GM21717 (cell line): Measurements from ENCODE around the gene RMND5B.
"Not testable (repeated sequence)": the region's sequence is repeated elsewhere in the genome, so short reads cannot be mapped to it uniquely, and the experiment has no call there.

Experiments used
- ATAC-seq: cut with Tn5 transposase; IDR thresholded peaks from one replicate; pipeline ENCODE4 v1.9.1; 2021; ENCODE audit warnings: mild to moderate bottlenecking, moderate library complexity; ENCODE audit not compliant: unreplicated experiment

Gene RMND5B

DNA sequence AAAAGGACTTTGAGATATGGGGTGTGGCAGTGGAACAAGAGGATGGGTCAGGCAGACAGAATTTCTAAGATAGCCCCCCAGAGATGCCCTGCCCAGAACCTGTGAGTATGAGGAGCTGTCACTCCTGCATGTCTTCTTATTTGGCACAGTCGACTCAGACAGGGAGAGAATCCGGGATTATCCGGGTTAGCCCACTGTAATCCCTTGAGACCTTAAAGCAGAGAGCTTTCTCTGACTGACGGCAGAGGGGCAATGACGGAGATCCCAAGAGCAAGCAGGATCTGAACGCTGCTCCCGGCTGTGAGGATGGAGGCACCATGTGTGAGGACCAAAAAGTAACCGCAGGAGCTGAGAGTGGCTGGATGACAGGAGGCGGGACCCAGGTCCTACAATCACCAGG, 31.7 kb downstream of the RMND5B start:
- ATAC-seq = no peak

DNA sequence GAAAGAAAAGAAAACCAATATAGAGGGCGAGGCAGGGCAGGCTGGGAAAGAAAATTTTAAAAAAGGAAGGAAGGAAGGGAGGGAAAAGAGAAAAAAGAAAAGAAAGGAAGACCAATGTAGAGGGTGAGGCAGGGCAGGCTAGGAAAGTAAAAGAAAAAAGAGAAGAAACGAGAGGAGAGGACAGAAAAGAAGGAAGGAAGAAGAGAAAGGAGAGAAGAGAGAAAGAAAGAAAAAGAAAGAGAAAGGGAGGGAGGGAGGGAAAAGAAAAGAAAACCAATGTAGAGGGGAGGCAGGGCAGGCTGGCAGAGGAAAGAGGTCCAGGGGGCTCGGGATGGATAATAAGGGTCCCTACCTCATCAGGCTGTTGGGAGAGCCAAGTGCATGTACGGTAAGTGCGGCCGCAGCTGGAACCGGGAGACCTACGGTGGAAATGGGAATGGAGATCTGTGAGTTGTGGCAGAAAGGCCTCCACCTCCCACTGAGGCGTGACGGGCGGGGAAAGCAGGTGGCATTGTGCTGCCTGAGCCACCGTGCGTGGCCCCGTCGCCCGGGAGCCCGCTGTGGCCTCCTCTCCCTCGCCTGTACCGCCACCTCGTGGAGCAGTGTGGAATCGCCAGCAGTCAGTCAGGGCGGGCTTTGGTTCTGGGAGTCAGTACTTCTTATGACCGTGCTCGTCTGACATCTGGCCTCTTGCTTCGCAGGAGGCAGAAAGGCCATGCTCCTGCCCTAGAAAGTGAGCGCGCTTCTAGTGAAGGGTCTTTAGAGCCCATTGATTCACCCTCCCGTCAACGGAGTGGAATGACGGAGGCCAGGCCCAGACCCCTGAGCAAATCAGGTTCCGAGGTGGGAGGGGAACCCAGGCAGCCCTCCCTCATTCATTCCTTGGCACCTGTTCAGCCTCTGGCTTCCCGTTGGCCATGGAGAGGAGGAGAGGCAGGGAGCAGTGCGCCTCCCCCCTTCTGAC, 33.2 kb downstream of the RMND5B start:
- ATAC-seq = peak; percentile 91

DNA sequence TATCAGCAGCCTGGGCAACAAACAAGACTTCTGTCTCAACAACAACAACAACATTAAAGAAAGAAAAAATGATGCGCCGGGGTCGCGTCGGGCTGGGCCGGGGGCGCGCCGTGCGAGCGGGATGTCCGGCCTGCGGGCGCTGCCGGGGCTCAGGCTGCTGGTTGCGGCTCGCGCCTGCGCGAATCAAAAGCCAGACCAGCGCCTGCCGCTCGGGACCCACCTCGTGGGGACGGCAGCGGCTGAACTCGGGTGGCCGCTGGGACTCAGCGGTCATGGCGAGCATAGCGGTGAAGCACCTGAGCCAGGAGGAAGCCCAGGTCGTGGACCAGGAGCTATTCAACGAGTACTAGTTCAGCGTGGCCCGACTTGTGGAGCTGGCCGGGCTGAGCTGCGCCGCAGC, 34.8 kb downstream of the RMND5B start:
- ATAC-seq = no peak

DNA sequence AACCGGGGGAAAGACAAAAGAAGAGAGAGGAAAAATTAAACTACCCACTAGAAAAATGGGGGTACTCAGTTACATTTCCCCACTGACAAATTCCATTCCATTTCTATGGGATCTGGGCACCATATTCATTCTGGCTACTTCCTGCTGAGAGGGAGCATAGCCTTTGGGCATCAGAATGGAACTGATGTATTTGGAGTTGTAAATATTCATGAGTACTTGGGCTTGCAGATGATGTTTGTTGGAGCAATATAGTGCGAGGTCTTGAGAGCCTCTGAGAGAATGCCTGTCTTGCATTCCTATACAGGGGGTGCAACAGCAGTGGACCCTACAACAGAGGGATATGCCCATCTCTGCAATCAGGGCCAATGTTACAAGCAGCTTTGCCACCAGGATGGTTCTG, 39.6 kb downstream of the RMND5B start:
- ATAC-seq = no peak

DNA sequence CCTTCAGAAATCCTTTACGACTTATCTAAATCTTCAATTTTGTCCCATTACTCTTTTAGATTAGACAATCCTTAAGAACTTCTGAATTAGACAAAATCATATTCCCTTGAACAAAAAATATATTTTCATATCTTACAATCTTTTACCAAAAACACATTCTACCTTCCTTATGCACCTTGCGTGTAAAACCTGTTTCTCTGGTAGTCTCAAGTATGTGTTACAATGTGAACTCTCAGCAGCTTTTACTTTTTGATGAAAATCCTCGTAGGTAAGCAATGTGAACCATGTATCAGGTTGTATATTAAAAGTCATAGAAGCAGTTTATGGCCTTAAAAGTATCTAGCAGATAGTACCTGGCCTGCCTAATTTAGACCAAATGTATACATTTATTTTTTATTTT, 43.6 kb downstream of the RMND5B start:
- ATAC-seq = no peak

DNA sequence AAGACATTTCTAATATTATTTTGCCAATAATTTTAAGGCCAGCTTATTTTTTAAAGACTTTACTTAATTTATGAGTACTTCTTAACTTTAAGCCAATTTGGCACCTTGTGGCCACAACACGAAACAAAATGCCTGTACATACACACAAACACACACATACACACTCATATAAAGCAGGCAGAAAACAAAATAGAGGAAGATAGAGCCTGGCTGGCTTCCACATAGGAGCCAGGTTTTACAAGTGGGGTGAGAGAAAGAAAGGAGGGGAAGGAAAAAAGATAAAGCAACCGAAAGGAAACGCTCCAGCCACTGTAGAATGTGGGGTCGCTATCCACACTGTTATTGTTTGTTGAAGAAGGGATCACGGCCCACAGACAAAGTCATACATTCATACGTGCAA, 46.0 kb downstream of the RMND5B start:
- no peak for ATAC-seq

DNA sequence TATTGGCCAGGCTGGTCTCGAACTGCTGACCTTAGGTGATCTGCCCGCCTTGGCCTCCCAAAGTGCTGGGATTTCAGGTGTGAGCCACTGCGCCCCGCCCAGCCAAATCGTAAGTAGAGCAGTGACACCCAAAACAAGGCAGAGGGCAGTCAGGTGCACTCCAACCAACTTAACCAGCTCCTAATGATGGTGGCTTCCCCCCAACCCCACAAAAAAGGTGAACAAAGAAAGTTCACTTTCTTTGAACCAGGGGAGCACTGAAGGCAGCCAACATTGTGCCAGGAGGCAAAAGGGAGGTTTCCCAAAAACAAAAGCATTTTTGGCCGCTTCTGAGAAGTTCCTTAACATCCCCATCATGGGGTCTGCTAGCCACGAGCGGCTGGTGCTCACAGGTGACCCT, 46.8 kb downstream of the RMND5B start:
- ATAC-seq = no peak

DNA sequence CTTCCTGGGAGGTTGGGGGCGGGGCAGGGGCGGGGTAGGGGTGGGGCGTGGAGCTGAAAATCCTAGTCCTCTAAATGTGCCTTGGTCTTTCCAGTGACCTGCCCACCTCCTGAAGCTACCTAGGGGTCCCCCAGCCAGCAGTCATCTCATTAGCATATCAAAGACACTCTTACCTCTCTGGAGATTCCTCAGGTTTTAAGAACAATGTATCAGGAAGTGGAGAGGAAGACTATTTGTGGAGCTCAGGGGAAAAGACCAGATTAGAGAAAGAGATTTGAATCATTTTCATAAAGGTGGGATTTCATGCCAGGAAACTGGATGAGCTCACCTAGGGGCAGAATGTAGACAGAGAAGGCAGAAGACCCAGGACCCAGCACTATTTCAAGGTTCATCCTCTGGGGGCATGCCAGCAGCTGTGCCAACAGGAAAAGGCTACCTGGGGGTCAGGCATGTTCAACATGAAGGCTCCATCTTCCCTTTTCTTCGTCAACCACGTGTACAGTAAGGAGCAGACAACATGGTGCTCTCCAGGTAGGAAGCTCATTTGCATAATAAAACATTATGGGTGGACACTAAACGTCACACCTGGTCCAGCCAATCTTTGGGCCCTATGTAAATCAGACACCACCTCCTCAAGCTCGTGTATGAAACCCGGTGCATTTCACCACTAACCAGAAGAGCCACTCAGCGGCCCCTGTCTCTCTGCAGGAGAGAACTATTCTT, 49.5 kb downstream of the RMND5B start:
- ATAC-seq = no peak

DNA sequence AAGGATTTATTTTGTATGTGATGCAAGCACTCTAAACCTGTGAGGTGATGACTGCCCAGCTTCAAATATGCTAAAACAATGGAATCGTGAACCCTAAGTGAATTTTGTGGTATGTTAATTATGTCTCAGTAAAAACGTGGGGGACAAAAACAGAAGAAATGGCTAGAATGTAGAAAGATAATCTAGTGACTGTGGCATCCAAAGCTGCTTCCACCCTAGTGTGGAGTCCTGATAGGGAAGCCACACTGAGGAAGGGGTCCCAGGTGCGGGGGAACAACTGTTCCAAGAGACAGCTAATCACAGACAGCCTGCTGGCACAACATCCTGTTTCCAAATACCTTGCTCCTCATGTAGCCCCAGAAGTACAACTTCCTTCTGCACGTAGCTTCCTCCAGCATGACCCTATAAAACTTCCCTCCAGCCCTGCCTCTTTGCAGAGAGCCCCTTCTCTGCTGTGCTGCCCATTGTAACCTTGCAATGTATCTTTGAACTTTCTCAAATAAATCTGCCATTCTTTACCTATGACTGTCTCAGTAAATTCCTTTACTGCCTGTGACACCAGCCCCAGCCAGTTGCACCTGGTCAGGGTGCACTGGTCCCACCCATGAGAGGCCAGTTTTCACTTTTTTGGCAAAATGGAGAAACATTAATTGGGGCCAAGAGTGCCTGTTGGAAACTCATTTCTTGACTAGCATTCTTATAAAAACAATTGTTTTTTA, 51.5 kb downstream of the RMND5B start:
- no peak for ATAC-seq

DNA sequence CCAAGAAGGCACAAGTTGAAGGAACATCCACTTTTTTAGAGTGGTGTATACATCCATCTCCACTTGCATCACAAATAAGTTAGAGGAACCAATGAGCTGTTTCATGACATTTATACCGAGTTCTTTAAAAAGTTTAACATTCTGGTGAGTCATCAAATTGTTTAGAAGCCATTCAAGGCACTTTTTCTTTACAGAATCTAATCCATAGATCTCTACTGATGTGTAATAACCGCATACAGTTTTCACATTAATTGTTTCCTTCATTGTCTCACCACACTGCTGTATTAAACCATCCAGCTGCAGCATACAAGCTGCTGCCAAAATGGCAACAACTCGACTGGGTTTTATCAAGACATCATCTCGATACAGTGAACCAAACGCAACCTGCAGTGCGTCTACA, 55.6 kb downstream of the RMND5B start:
- no peak for ATAC-seq

DNA sequence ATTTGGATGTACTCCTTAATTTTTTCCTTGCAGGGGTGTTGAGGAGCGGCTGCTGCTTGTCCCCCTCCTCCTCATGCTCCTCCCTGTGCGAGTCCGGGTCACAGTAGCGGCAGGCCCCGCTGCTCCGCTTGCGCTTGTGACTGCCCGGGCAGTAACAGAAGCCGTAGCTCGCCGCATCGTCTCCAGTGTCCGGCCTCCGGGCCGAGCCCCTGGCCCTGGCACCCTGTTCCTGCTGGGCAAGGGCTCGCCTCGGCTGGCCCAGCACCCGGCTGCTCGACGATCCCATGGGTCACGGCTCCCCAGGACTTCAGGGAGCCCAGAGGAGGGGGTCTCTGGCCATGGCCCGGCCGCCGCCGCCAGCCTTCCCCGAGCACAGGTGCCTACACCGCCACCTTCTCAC, 56.2 kb downstream of the RMND5B start, which contains the start of gene GMCL2:
Gene GMCL2, minus strand, starts transcription at position 358 of the 400 bp plus-strand sequence. Its CDS starts 72 bp downstream, at position 286.
- no peak for ATAC-seq

DNA sequence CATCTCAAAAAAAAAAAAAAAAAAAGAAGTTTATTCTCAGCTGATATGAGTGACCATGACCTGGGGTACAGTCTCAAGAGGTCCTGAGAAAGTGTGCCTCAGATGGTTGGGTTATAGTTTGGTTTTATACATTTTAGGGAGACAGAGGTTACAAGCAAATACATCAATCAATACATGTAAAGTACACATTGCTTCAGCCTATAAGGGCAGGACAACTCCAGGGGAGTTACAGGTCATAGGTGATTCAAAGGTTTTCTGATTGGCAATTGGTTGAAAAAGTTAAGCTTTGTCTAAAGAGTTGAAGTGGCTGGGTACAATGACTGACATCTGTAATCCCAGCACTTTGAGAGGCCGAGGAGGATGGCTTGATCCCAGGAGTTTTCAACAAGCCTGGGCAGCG, 58.6 kb downstream of the RMND5B start:
- no peak for ATAC-seq

DNA sequence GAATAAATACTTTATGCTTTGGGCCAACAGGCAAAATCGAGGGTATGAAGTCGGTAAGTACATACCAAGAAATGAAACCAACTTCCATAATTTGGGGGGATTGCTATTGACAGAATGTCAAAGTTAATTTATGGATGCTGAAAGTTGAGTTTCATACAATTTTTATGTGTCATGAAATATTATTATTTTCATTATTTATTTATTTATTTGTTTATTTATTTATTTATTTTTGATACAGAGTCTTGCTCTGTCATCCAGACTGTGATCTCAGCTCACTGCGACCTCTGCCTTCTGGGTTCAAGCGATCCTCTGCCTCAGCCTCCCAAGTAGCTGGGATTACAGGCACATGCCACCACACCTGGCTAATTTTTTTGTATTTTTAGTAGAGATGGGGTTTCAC, 60.8 kb downstream of the RMND5B start:
- ATAC-seq = no peak

DNA sequence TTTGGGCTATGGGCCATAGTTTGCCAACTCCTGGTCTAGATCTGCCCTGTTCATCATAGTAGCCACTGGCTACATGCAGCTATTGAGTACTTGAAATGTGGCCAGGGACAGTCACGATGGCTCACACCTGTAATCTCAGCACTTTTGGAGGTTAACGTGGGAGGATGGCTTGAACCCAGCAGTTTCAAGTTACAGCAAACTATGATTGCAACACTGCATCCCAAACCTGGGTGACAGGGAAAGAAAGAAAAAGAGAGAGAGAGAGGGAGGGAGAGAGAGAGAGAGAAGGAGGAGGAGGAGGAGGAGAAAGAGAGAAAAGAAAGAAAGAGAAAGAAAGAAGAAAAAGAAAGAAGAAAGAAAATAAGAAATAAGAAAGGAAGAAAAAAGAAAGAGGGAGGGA, 61.4 kb downstream of the RMND5B start:
- no peak for ATAC-seq

DNA sequence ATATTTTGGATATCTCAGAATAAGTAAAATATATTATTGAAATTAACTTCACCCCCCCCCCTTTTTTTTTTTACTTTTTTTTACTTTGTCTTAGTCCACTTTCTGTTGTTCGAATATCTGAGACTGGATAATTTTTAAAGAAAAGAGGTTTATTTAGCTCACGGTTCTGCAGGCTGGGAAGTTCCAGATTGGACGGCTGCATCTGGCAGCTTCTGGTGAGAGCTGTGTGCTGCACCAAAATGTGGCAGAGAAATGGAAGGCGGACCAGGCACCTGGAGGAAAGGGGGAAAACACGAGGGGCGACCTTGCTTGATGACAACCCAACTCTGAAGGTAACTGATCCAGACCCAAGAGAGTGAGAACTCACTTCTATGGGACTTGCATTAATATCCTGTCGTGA, 62.0 kb downstream of the RMND5B start:
- ATAC-seq = no peak

DNA sequence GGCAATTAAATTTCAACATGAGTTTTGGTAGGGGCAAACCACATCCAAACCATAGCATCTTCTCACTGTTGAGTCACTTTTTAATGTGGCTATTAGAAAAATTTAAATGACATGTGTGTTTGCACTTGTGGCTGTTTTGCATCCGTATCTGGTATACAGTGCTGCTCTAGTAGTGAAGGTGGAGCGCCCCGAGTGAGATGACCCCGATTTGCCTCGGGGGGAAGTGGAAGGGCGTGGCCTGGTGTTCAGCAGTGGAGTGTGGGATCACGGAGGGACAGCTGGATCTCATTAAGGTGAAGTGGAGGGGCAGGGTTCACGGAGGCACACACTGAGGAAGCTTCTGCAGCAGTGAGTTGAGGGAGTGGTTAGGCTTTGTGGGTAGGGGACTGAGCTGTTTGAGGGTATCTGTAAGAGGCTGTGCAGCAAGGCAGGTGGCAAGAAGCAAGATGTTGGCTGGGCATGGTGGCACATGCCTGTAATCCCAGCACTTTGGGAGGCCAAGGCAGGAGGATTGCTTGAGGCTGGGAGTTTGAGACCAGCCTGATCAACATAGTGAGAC, 62.5 kb downstream of the RMND5B start:
- ATAC-seq = no peak

DNA sequence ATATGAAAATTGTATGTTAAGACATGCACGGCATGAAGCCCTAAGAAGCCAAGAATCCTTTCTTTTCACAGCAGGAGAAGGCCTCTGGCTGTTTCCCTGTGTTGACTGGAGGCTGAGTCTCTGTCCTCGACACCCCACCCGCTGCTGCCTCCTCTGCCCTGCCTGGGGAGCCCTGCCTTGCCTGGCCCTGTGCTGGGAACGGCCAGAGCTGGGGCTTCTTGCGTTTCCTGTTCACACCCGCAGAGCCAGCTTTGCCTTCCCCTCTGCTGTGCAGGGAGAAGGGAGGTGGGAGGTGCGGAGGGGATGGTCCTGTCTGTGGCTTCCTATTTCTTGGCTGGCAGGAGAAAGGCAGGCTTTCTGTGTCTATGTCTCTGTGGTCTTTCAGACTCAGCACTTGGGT, 63.2 kb downstream of the RMND5B start:
- ATAC-seq = no peak

DNA sequence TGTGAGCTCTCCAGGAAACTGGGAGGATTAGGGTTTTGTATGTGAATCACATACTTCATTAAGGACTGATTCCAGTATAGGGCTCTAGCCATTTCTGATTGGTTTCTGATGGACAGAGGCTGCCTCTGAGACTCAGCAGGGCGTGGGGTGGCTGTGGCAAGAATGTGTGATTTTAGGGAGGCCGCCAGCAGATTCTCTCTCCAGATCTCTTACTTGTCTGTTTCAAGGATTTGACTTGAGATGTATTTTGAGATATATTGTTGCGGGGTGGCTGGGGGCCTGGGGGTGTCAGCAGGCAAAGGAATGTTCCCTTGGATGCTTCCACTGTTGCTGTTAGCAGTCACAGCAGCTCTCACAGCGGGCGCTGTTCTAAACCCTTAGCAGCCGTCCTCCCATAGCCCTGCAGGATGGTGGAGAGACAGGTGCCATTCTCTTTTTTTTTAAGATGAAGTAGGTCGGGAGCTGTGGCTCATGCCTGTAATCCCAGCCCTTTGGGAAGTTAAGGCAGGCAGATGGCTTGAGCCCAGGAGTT, 65.5 kb downstream of the RMND5B start:
- ATAC-seq = no peak

DNA sequence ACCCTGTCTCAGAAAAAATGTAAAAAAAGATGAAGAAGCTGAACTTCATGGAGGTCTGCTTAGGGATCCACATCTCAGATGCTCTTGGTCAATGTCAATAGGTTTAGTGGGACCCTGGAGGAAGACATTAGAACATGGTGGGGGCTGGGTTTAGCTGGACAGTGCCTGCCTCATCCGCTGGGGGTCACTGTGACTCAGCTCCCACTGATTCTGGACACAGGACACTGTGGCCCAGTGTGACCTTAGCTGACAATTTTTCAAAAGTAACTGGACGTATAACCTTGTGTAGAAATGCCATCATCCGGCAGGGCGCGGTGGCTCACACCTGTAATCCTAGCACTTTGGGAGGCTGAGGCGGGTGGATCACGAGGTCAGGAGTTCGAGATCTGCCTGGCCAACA, 66.2 kb downstream of the RMND5B start:
- no peak for ATAC-seq

DNA sequence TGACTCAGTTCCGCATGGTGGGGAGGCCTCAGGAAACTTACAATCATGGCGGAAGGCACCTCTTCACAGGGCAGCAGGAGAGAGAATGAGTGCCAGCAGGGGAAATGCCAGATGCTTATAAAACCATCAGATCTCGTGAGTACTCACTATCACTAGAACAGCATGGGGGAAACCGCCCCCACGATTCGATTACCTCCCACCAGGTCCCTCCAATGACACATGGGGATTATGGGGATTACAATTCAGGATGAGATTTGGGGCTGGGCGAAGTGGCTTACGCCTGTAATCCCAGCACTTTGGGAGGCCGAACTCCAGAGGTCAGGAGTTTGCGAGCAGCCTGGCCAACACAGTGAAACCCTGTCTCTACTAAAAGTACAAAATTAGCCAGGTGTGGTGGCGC, 67.3 kb downstream of the RMND5B start:
- not testable (repeated sequence) for ATAC-seq

DNA sequence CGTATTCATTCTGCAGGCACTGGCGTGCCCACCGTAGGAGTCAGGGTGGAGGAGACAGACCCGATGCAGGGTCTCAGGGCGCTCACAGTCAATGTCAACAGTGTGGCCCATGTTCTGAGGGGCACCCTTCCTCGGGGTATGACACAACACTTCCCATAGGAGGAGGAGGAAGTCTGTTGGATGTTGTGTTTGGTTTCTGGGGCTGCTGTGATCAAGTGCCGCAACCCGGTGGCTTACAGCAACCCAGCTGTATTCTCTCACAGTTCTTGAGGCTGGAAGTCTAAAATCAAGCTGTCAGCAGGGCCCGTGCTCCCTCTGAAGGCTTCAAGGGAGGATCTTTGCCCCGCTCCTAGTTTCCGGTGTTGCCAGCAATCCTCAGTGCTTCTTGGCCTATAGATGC, 67.9 kb downstream of the RMND5B start:
- ATAC-seq = no peak
